Measurements from ENCODE around the gene PCED1B. TPM values are rescaled to one million over a fixed set of nuclear protein-coding genes. Genes with fewer than 3 reads are reported as not detected.
"Not testable (repeated sequence)": the region's sequence is repeated elsewhere in the genome, so short reads cannot be mapped to it uniquely, and the experiment has no call there.

PCED1B gene
- total RNA-seq, 1 donor from 2014 or later, result 65.4 TPM

- Mint-ChIP-seq H3K27ac (peak overlapping the region; percentile 86), H3K36me3 (ENCODE audit: low read depth) (peaks cover 6% of the 10 kb centered on the region), H3K27me3 (no peaks in the 10 kb centered on the region), H3K4me1 (peaks cover 78% of the 10 kb centered on the region), H3K9me3 (no peaks in the 10 kb centered on the region), H3K4me3 (peak overlapping the region; percentile 68)
- DNase-seq, result no peak
- CTCF ChIA-PET, result interaction anchor here (1.7 to 2.4 kb wide), 2 partner anchors 16 to 159 kb away, joined by 6 to 7 read pairs; no protein-coding TSS in a partner anchor
- ATAC-seq (ENCODE audit: low read depth), result peak; percentile 64
- TF ChIP-seq CTCF (IDR thresholded peaks at IDR 0.05), result no peak
- POLR2A ChIA-PET, result interaction anchor here (0.6 to 2.8 kb wide), 5 partner anchors 12 to 819 kb away, joined by 3 to 15 read pairs (median 3); no protein-coding TSS in a partner anchor
- intact Hi-C loops (cut with micrococcal nuclease), result loop anchor here (1.0 to 5.0 kb wide), 4 partner anchors 8 to 159 kb away; no protein-coding TSS in a partner anchor
These were observed 111.5 kb downstream of the PCED1B start for GRCh38 chr12:47190905-47191304.

- Mint-ChIP-seq H3K27me3 (no peaks in the 10 kb centered on the region), H3K4me1 (peaks cover 77% of the 10 kb centered on the region), H3K9me3 (no peaks in the 10 kb centered on the region), H3K36me3 (ENCODE audit: low read depth) (peaks cover 6% of the 10 kb centered on the region), H3K4me3 (peak overlapping the region; percentile 68), H3K27ac (peak overlapping the region; percentile 86)
- DNase-seq (no peak), ATAC-seq (ENCODE audit: low read depth) (no peak)
- intact Hi-C loops (cut with micrococcal nuclease), result loop anchor here (5.0 kb wide), 2 partner anchors 35 to 160 kb away; no protein-coding TSS in a partner anchor
- ChIA-PET POLR2A (interaction anchor here (0.6 to 2.8 kb wide), 9 partner anchors 12 to 820 kb away, joined by 3 to 15 read pairs (median 5); partner anchors contain the start of genes AMIGO2 and PCED1B), CTCF (interaction anchor here (0.7 to 2.4 kb wide), 4 partner anchors 15 to 216 kb away, joined by 3 to 7 read pairs (median 5); no protein-coding TSS in a partner anchor)
- TF ChIP-seq CTCF (IDR thresholded peaks at IDR 0.05), result no peak
These were observed 112.6 kb downstream of the PCED1B start for GRCh38 chr12:47192051-47192450.

- H3K4me1 Mint-ChIP-seq, result peaks cover 75% of the 10 kb centered on the region
- POLR2A ChIA-PET, result interaction anchor here (0.6 to 2.8 kb wide), 8 partner anchors 14 to 123 kb away, joined by 3 to 15 read pairs (median 3); no protein-coding TSS in a partner anchor
- intact Hi-C loops (cut with micrococcal nuclease), result loop anchor here (5.0 kb wide), 2 partner anchors 34 to 161 kb away; no protein-coding TSS in a partner anchor
- CTCF ChIA-PET, result interaction anchor here (1.0 to 2.4 kb wide), 5 partner anchors 14 to 204 kb away, joined by 4 to 8 read pairs (median 6); no protein-coding TSS in a partner anchor
- no peak for TF ChIP-seq CTCF (IDR thresholded peaks at IDR 0.05)
- peaks cover 4% of the 10 kb centered on the region for H3K36me3 Mint-ChIP-seq (ENCODE audit: low read depth)
- ATAC-seq (ENCODE audit: low read depth) (no peak), DNase-seq (no peak)
- peak overlapping the region; percentile 56 for H3K27ac Mint-ChIP-seq
- no peaks in the 10 kb centered on the region for H3K9me3 Mint-ChIP-seq
- no peaks in the 10 kb centered on the region for H3K27me3 Mint-ChIP-seq
- H3K4me3 Mint-ChIP-seq, result peak overlapping the region; percentile 35
These were observed 113.6 kb downstream of the PCED1B start for GRCh38 chr12:47193066-47193465.

- ChIA-PET POLR2A (interaction anchor here (1.2 to 2.0 kb wide), 3 partner anchors 13 to 116 kb away, joined by 4 to 12 read pairs (median 6); no protein-coding TSS in a partner anchor), CTCF (interaction anchor here (1.6 to 2.0 kb wide), 3 partner anchors 13 to 203 kb away, joined by 4 to 8 read pairs (median 8); no protein-coding TSS in a partner anchor)
- no peak for ATAC-seq (ENCODE audit: low read depth)
- no peak for TF ChIP-seq CTCF (IDR thresholded peaks at IDR 0.05)
- intact Hi-C loops (cut with micrococcal nuclease), result loop anchor here (2.0 to 5.0 kb wide), 3 partner anchors 33 to 162 kb away; partner anchors contain the start of genes AMIGO2 and PCED1B
- Mint-ChIP-seq H3K9me3 (no peaks in the 10 kb centered on the region), H3K27ac (peak overlapping the region; percentile 50), H3K36me3 (ENCODE audit: low read depth) (peaks cover 4% of the 10 kb centered on the region), H3K4me1 (peaks cover 75% of the 10 kb centered on the region), H3K27me3 (no peaks in the 10 kb centered on the region), H3K4me3 (no peak overlapping the region)
- DNase-seq, result no peak
These were observed 115.1 kb downstream of the PCED1B start for GRCh38 chr12:47194501-47194900.

GRCh38 chr12:47200446-47200845 is 121.0 kb downstream of the PCED1B start:
- H3K36me3 Mint-ChIP-seq (ENCODE audit: low read depth), result peaks cover 32% of the 10 kb centered on the region
- ChIA-PET POLR2A (interaction anchor here (0.6 kb wide), 1 partner anchor 121 kb away, joined by 3 read pairs; the partner anchor contains the start of gene PCED1B), CTCF (interaction anchor here (0.6 kb wide), 1 partner anchor 50 kb away, joined by 3 read pairs; no protein-coding TSS in a partner anchor)
- H3K27me3 Mint-ChIP-seq, result no peaks in the 10 kb centered on the region
- no peak overlapping the region for H3K4me3 Mint-ChIP-seq
- intact Hi-C loops (cut with micrococcal nuclease), result loop anchor here (2.0 kb wide), 1 partner anchor 14 kb away; no protein-coding TSS in a partner anchor
- H3K4me1 Mint-ChIP-seq, result peaks cover 57% of the 10 kb centered on the region
- no peaks in the 10 kb centered on the region for H3K9me3 Mint-ChIP-seq
- H3K27ac Mint-ChIP-seq, result peak overlapping the region; percentile 46
- DNase-seq, result no peak
- no peak for ATAC-seq (ENCODE audit: low read depth)
- TF ChIP-seq CTCF (IDR thresholded peaks at IDR 0.05), result no peak

GRCh38 chr12:47201190-47201589 is 121.8 kb downstream of the PCED1B start:
- DNase-seq; H3K27me3 Mint-ChIP-seq; H3K4me3 Mint-ChIP-seq; ATAC-seq (ENCODE audit: low read depth); H3K9me3 Mint-ChIP-seq: not testable (repeated sequence)
- intact Hi-C loops (cut with micrococcal nuclease), result loop anchor here (2.0 kb wide), 1 partner anchor 14 kb away; no protein-coding TSS in a partner anchor
- Mint-ChIP-seq H3K4me1 (peaks cover 62% of the 10 kb centered on the region), H3K27ac (peak overlapping the region; percentile 46), H3K36me3 (ENCODE audit: low read depth) (peaks cover 39% of the 10 kb centered on the region)
- ChIA-PET CTCF (interaction anchor here (0.7 to 1.2 kb wide), 3 partner anchors 15 to 196 kb away, joined by 3 read pairs; no protein-coding TSS in a partner anchor), POLR2A (interaction anchor here (1.2 to 2.0 kb wide), 2 partner anchors 13 to 196 kb away, joined by 4 to 5 read pairs; no protein-coding TSS in a partner anchor)

Measured in activated B cell treated with CpG ODN at 0.5 μM for 24 hours (primary cell).